ENCODE results near the gene CEBPB. TPM values are rescaled to one million over a fixed set of nuclear protein-coding genes. Genes with fewer than 3 reads are reported as not detected.

The CEBPB gene
- total and polyA plus RNA-seq, 12 donors: 20.9 to 104 (median 40.4) TPM

DNA sequence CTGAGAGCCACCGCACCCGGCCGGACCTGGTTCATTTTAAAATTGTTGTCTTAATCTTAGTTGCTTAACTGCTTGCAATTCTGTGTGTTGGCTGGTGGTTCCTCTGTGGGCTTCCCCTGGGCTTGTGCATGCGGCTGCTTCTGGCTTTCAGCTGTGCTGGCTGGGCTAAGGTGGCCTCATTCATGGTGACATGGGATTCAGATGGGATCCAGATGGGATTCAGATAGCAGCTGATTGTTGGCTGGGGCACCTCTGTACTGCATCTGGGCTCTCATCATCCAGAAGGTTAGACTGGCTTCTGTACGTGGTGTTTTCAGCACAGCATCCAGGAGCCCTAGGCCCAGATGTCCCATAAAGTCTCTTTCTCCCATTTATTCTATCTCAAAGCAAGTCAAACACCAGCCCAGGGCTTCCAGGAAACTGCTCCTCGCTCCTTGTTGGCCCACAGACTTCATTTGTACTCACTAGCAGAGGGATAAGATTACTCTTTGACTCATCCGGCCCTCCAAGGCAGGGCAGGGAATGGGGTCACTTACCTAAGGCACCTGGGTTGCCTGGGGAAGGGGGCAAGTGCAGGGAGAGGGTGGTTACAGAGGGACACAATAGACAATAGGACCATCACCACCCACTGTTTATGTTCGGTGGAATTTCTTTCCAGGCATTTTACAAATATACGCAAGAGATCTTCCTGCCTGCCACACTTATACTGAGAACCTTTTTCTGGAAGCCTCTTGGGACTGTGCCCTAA, 26.9 kb upstream of the CEBPB start:
- ATAC-seq: peak in 5 of 8 donors; percentile 5 to 28 (median 15)
- Histone ChIP-seq H3K36me3 (no peaks in the 10 kb centered on the region), H3K27ac (peak overlapping the region in 8 of 10 donors; percentile 3 to 80 (median 54)), H3K27me3 (no peaks in the 10 kb centered on the region), H3K9me3 (no peaks in the 10 kb centered on the region), H3K4me1 (peaks cover 5 to 47% (median 20%) of the 10 kb centered on the region in 9 donors), H3K4me3 (no peak overlapping the region)
- peak in 1 of 2 donors; percentile 41 for DNase-seq
- WGBS, 2 donors: 71 to 77% methylated on average over 9 of the region's 9 CpGs
- TF ChIP-seq, protein P1, sequence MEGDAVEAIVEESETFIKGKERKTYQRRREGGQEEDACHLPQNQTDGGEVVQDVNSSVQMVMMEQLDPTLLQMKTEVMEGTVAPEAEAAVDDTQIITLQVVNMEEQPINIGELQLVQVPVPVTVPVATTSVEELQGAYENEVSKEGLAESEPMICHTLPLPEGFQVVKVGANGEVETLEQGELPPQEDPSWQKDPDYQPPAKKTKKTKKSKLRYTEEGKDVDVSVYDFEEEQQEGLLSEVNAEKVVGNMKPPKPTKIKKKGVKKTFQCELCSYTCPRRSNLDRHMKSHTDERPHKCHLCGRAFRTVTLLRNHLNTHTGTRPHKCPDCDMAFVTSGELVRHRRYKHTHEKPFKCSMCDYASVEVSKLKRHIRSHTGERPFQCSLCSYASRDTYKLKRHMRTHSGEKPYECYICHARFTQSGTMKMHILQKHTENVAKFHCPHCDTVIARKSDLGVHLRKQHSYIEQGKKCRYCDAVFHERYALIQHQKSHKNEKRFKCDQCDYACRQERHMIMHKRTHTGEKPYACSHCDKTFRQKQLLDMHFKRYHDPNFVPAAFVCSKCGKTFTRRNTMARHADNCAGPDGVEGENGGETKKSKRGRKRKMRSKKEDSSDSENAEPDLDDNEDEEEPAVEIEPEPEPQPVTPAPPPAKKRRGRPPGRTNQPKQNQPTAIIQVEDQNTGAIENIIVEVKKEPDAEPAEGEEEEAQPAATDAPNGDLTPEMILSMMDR (IDR thresholded peaks at IDR 0.05): no peak
- intact Hi-C loops (cut with DNase I): no loop called here

DNA sequence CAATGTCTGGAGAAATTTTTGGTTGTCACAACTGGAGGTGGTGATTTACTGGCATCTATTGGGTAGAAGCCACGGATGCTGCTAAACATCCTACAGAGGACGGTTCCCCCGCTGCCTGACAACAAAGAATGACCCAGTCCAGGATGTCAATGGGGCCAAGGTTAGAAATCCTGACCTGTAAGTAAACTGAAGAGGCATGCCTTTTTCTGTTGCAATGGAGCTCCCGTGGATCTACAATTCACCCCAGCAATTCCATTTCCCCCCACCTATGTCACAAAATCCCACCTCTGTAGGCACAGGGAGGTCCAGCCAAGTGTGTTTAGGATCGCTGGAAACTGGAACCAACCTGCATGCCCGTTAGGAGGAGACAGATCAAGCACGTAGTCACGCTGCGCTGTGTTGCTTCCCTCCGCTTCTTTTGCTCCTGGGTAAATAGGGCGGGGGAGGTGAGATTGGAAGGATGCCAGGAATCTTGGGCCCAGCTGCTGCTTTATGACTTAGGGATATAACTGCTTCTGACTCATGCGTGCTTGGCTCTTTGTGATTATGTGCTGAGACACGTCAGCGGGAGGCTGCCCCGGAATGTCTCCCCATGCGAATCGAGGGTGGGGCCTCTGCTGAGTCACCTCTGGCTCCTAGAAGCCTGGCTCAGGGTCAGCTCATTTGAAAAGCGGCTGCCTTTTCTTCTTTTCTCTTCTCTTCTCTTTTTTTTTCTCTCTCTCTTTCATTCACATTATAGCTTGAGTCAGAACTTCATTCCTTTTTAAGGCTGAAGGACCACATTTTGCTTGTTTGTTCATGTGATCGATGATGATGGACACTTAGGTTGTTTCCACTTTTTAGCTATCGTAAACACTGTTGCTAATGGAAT, 24.7 kb upstream of the CEBPB start:
- H3K4me3 ChIP-seq: peak overlapping the region in 8 of 10 donors; percentile 8 to 49 (median 40)
- no peaks in the 10 kb centered on the region for H3K36me3 ChIP-seq
- peak overlapping the region; percentile 26 to 95 (median 88) for H3K27ac ChIP-seq
- intact Hi-C loops (cut with DNase I): loop anchor here in 7 of 10 donors (2.0 to 5.0 kb wide), 5 partner anchors 39 to 184 kb away; partner anchors contain the start of gene SNAI1 (in 4 of the 7)
- no peaks in the 10 kb centered on the region for H3K27me3 ChIP-seq
- ATAC-seq: peak; percentile 95 to 99 (median 98)
- H3K9me3 ChIP-seq: peaks cover 0 to 6% (median 0%) of the 10 kb centered on the region in 11 donors
- 4 to 6% methylated on average over 20 of the region's 20 CpGs for WGBS, 2 donors
- TF ChIP-seq, protein P1 (IDR thresholded peaks at IDR 0.05): peak in 1 of 9 donors; percentile 22
- DNase-seq: peak; percentile 92 to 98
- peaks cover 5 to 42% (median 20%) of the 10 kb centered on the region in 9 donors for H3K4me1 ChIP-seq

DNA sequence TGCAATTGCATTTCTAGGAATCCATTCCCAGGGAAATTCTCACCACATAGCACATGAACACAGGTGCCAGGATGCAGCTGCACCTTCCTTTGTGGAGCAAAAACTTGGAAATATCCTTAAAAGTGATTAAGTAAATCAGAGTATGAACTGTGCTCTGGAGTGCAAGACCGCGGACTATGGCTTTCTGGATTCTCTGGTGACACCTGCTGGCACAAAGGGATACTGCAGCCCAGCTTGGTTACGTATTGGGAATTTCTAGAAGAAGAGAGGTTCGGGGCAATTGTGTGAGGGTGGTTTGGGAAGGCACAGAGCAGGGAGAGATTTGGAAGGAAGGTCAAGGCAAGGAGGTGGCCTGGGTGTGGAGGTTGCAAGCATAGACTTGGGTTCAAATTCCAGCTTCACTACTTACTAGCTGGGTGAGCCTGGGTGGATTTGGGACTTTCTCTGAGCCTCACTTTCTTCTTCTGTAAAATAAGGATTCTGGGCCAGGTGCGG, 21.3 kb upstream of the CEBPB start:
- intact Hi-C loops (cut with DNase I): loop anchor here in 9 of 10 donors (1.0 to 5.0 kb wide), 8 partner anchors 42 to 189 kb away; partner anchors contain the start of gene SNAI1 (in 4 of the 9)
- Histone ChIP-seq H3K4me1 (peaks cover 5 to 59% (median 42%) of the 10 kb centered on the region in 9 donors), H3K27ac (no peak overlapping the region), H3K27me3 (no peaks in the 10 kb centered on the region), H3K36me3 (no peaks in the 10 kb centered on the region), H3K4me3 (no peak overlapping the region), H3K9me3 (peaks cover 0 to 6% (median 0%) of the 10 kb centered on the region in 11 donors)
- ATAC-seq (no peak), DNase-seq (peak; percentile 77 to 82)
- TF ChIP-seq, protein P1 (IDR thresholded peaks at IDR 0.05): peak; percentile 87 to 95 (median 92)
- WGBS, 2 donors: 24 to 25% methylated on average over 5 of the region's 5 CpGs

All from heart right ventricle (tissue), 16 donors.